Measurements from ENCODE around the gene KCNQ4. TPM values are rescaled to one million over a fixed set of nuclear protein-coding genes. Genes with fewer than 3 reads are reported as not detected.

The KCNQ4 gene
- total RNA-seq, 4 donors from 2014 or later, result 1.1 to 3.8 (median 1.5) TPM

GRCh38 chr1:40772146-40772955, 11.2 kb upstream of the KCNQ4 start:
- TF ChIP-seq, protein P1, sequence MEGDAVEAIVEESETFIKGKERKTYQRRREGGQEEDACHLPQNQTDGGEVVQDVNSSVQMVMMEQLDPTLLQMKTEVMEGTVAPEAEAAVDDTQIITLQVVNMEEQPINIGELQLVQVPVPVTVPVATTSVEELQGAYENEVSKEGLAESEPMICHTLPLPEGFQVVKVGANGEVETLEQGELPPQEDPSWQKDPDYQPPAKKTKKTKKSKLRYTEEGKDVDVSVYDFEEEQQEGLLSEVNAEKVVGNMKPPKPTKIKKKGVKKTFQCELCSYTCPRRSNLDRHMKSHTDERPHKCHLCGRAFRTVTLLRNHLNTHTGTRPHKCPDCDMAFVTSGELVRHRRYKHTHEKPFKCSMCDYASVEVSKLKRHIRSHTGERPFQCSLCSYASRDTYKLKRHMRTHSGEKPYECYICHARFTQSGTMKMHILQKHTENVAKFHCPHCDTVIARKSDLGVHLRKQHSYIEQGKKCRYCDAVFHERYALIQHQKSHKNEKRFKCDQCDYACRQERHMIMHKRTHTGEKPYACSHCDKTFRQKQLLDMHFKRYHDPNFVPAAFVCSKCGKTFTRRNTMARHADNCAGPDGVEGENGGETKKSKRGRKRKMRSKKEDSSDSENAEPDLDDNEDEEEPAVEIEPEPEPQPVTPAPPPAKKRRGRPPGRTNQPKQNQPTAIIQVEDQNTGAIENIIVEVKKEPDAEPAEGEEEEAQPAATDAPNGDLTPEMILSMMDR (IDR thresholded peaks at IDR 0.05), result no peak
- TF ChIP-seq EP300 (IDR thresholded peaks at IDR 0.05), result no peak
- no peak for TF ChIP-seq POLR2A (IDR thresholded peaks at IDR 0.05)
- TF ChIP-seq POLR2AphosphoS5 (IDR thresholded peaks at IDR 0.05), result no peak
- WGBS, result 50% methylated on average over 1 of the region's 2 CpGs
- Histone ChIP-seq H3K36me3 (peaks cover 59% of the 10 kb centered on the region), H3K4me1 (peaks cover 26% of the 10 kb centered on the region), H3K4me3 (no peak overlapping the region), H3K9me3 (no peaks in the 10 kb centered on the region), H3K27me3 (no peaks in the 10 kb centered on the region), H3K27ac (no peak overlapping the region)
- DNase-seq (ENCODE audit: low spot score in 2 of 2), result no peak

GRCh38 chr1:40773748-40774265, 9.8 kb upstream of the KCNQ4 start:
- no peak overlapping the region for H3K27ac ChIP-seq
- no peaks in the 10 kb centered on the region for H3K27me3 ChIP-seq
- 89% methylated on average over 6 of the region's 6 CpGs for WGBS
- H3K4me1 ChIP-seq, result peaks cover 18% of the 10 kb centered on the region
- H3K4me3 ChIP-seq, result no peak overlapping the region
- H3K9me3 ChIP-seq, result no peaks in the 10 kb centered on the region
- TF ChIP-seq POLR2A (IDR thresholded peaks at IDR 0.05), result no peak
- no peak for TF ChIP-seq POLR2AphosphoS5 (IDR thresholded peaks at IDR 0.05)
- TF ChIP-seq, protein P1 (IDR thresholded peaks at IDR 0.05), result no peak
- peaks cover 45% of the 10 kb centered on the region for H3K36me3 ChIP-seq
- no peak for DNase-seq (ENCODE audit: low spot score in 2 of 2)

DNA sequence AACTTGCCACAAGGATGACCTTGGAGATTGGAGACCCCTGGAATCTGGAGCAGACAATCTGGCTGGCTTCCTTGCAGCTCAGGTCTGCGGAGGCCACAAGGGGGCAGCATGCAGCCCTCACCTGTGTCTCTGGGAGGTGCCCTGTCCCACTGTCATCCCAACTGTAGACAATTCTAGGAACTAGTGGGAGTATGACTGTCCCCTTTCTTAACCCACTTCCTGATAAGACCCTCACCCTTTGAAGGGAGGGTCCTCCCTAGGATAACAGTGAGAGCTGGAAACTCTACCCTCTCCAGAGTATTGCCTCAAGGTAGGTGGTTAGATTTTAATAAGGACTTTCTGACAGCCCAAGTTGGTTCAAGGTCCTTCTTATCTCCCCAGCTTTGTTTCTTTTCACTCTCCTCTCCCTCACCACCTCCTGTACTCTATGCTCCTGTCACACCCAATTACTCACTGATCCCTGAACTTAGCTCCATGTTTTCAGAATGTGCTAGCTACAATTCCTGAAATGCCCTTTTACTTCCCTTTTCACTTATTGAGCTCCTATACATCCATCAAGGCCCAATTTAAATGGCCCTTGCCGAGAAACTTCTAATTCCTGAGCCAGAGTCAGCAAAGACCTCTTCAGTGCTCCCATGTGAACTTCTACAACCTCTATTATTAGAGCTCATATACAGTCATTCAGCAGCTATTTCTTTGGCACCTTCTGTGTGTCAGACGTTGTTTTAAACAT, 9.2 kb upstream of the KCNQ4 start:
- WGBS, result 34% methylated on average over 3 of the region's 3 CpGs
- H3K36me3 ChIP-seq, result peaks cover 39% of the 10 kb centered on the region
- no peak overlapping the region for H3K4me3 ChIP-seq
- H3K27ac ChIP-seq, result no peak overlapping the region
- no peaks in the 10 kb centered on the region for H3K27me3 ChIP-seq
- H3K4me1 ChIP-seq, result peaks cover 13% of the 10 kb centered on the region
- H3K9me3 ChIP-seq, result no peaks in the 10 kb centered on the region
- TF ChIP-seq POLR2AphosphoS5 (IDR thresholded peaks at IDR 0.05), result no peak
- TF ChIP-seq, protein P1 (IDR thresholded peaks at IDR 0.05), result peak; percentile 45 to 73
- DNase-seq (ENCODE audit: low spot score in 2 of 2), result no peak

DNA sequence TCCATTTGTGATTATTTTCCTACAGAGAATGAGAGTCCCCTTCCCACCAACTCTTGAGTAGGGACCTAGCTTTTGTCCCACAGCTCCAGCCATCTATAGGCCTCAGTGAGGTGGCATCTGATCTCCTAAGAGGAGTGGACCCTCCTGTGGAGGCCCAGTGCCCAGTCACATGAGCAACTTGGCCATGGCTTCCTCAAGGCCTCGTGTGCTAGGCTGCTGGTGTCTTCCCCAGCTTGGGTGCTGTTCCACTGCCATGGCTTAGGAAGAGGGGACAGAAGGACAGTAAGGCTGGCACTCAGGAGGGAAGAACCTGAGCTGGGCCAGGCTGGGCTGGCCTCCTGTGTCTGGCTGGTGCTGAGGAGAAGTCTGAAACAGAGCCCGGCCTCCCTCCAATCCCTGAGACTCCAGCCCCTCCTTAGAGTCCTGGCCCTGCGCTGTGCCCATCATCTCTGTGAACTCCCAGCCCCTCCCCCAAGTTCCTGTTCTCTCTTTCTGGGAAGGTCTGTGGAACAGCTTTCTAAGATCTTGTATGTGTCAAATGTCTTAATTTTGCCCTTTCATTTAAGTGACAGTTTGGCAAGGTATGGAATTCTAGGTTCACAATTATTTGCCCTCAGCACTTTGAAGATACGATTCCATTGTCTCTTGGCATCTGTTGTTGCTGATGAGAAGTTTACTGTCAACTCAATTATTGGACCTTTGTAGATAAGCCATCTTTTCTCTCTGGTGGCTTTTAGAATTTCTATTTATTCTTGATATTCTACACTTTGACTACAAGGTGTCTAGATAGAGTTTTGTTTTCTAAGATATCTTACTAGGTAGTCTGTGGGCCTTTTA, 7.1 kb upstream of the KCNQ4 start:
- Histone ChIP-seq H3K4me3 (no peak overlapping the region), H3K36me3 (peaks cover 19% of the 10 kb centered on the region), H3K9me3 (no peaks in the 10 kb centered on the region), H3K27ac (no peak overlapping the region), H3K27me3 (no peaks in the 10 kb centered on the region), H3K4me1 (no peaks in the 10 kb centered on the region)
- no peak for DNase-seq (ENCODE audit: low spot score in 2 of 2)
- WGBS, result over 99% methylated on average over 4 of the region's 4 CpGs
- TF ChIP-seq POLR2AphosphoS5 (IDR thresholded peaks at IDR 0.05) (no peak), POLR2A (IDR thresholded peaks at IDR 0.05) (no peak), EP300 (IDR thresholded peaks at IDR 0.05) (no peak)
- TF ChIP-seq, protein P1 (IDR thresholded peaks at IDR 0.05), result no peak
